A549 (cell line): ENCODE measurements around the gene SHISAL2A.

Source experiments
- ATOH8 ChIP-seq: fragments of 250-450 bp; sonication (Bioruptor Pico); IDR thresholded peaks from 2 replicates; pipeline ENCODE4 v1.5.0; 2020; ENCODE audit warnings: low read depth, mild to moderate bottlenecking, moderate library complexity
- BHLHE40 ChIP-seq: IDR thresholded peaks from 2 replicates; pipeline ENCODE4 v1.6.1; 2012; ENCODE audit warnings: low read depth, low read length, inconsistent platforms
- MAX ChIP-seq: IDR thresholded peaks from 2 replicates; pipeline ENCODE4 v1.6.1; 2012

DNA sequence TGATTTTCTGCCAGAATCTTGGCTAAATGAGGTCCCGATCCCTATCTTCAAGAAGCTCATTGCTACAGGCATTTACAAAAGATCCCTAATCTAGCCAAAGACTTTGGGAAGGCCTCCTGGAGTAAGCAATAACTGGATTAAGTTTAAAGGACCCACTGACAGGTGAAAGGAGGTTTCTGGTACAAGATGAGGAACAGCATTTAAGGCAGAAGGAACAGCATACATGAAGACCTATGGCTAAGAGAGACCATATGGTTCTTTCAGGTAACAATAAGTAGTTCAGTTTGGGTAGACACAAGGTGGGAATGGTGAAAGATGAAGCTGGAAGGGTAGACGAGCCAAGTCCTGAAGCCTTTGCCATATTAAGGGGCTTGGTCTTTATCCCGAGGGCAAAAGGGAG, 27.8 kb downstream of the SHISAL2A start:
- TF ChIP-seq BHLHE40 (no peak), MAX (no peak), ATOH8 (CRISPR knock-in tag) (no peak)
